ENCODE results near the gene CHST6. TPM values are rescaled to one million over a fixed set of nuclear protein-coding genes. Genes with fewer than 3 reads are reported as not detected.
"Not testable (repeated sequence)": the region's sequence is repeated elsewhere in the genome, so short reads cannot be mapped to it uniquely, and the experiment has no call there.

CHST6 gene
- total and polyA plus RNA-seq, 3 donors from 2014 or later, result 1.1 to 9.4 (median 6.1) TPM

DNA sequence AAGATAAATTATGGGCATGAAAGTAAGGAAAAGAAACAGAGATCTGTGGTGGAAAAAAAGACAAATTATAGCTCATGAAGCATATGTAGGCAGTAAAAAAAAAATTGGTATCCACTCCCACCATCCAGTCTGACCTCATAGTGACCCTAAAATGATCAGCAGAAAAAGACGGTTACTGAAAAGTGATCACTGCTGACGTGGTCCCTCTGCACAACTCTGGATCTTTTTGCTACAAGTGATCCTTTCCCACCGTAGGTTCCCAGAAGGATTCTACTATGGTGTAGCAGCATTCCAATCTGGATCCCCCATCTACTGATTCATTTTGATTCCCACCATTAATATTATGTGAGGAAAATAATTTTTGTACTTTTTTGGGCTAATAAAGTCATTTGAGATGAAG is 10.9 kb upstream of the CHST6 start:
- intact Hi-C loops (cut with DNase I; ENCODE audit: low total_unique reads), result no loop called here
- H3K4me1 ChIP-seq, result no peaks in the 10 kb centered on the region
- H3K9me3 ChIP-seq, result no peaks in the 10 kb centered on the region
- no peak for DNase-seq
- H3K27ac ChIP-seq, result no peak overlapping the region
- no peaks in the 10 kb centered on the region for H3K36me3 ChIP-seq (ENCODE audit: low read depth, missing control alignments)
- H3K4me3 ChIP-seq, result no peak overlapping the region
- 83 to 90% methylated on average over 3 of the region's 3 CpGs for WGBS, 2 donors
- TF ChIP-seq CTCF (IDR thresholded peaks at IDR 0.05) (no peak), POLR2A (IDR thresholded peaks at IDR 0.05) (no peak)
- H3K27me3 ChIP-seq, result no peaks in the 10 kb centered on the region

DNA sequence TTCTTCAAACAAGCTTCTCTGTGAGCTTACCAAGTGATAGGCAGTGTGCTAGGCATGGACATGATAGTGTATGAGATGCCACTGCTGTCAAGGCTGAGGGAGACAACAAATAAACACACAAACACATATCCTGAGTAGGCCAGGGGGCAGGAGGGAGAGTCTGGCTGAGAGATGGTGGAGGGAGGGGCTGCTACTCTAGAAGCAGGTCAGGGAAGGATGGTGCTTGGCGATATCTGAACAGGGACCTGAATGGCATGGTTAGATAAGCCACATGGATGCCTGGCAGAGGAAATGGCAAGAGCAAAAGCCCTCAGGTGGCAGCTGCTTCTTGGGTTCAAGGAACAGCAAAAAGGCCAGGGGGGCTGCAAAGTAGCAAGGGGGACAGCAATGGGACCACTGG is 8.6 kb upstream of the CHST6 start:
- intact Hi-C loops (cut with DNase I; ENCODE audit: low total_unique reads), result no loop called here
- H3K27ac ChIP-seq, result no peak overlapping the region
- TF ChIP-seq POLR2A (IDR thresholded peaks at IDR 0.05) (no peak), CTCF (IDR thresholded peaks at IDR 0.05) (no peak)
- no peak overlapping the region for H3K4me3 ChIP-seq
- no peaks in the 10 kb centered on the region for H3K9me3 ChIP-seq
- no peaks in the 10 kb centered on the region for H3K4me1 ChIP-seq
- no peaks in the 10 kb centered on the region for H3K36me3 ChIP-seq (ENCODE audit: low read depth, missing control alignments)
- H3K27me3 ChIP-seq, result no peaks in the 10 kb centered on the region
- WGBS, 2 donors, result 90 to 91% methylated on average over 1 of the region's 1 CpG
- no peak for DNase-seq

DNA sequence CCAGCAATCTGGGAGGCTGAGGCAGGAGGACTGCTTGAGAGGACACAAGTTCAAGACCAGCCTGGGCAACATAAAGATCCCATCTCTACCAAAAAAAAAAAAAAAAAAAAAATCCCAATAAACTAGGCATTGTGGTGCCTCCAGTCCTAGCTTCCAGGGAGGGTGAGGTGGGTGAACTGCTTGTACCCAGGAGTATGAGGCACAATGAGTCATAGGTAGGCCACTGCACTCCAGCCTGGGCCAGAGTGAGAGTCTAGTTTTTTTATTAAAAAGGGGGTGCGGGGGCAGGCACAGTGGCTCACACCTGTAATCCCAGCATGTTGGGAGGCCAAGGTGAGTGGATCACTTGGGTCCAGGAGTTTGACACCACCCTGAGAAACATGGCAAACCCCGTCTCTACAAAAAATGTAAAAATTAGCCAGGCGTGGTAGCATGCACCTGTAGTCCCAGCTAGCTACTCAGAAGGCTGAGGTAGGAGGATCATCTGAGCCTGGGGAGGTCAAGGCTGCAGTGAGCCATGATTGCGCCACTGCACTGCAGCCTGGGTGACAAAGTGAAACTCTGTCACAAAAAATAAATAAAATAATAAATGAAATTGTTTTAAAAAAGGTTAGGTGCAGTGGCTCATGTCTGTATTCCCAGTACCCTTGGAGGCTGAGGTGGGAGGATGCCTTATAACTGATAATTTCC is 7.8 kb upstream of the CHST6 start:
- WGBS, 2 donors, result 93 to 96% methylated on average over 4 of the region's 4 CpGs

DNA sequence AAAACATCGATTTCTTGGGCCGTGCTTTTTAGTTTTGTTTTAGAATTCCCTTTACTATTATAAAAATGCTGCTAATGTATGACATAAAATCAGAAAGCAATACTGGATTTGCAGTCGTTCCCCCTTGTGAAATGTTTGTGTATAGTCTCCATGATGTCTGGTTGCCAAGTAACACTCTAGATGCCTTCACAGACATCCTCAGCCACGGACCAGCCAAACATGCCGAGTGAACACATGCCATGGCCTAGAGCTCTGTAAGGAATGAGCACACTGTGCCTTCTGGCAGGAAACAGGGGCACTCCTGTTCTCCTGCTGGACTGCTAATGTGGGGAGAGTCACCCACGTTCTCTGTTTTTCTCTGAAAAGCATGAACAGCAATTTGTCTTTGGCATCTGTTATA is 6.6 kb upstream of the CHST6 start:
- WGBS, 2 donors, result 56 to 63% methylated on average over 6 of the region's 6 CpGs
- H3K4me3 ChIP-seq; H3K36me3 ChIP-seq (ENCODE audit: low read depth, missing control alignments); H3K9me3 ChIP-seq; H3K27ac ChIP-seq; intact Hi-C loops (cut with DNase I; ENCODE audit: low total_unique reads); H3K27me3 ChIP-seq; H3K4me1 ChIP-seq; DNase-seq: not testable (repeated sequence)

More for the DNA sequence above, 7.8 kb upstream of the CHST6 start:
- TF ChIP-seq CTCF (IDR thresholded peaks at IDR 0.05) (no peak), POLR2A (IDR thresholded peaks at IDR 0.05) (no peak)
- no peak overlapping the region for H3K27ac ChIP-seq
- no peaks in the 10 kb centered on the region for H3K4me1 ChIP-seq
- H3K36me3 ChIP-seq (ENCODE audit: low read depth, missing control alignments), result no peaks in the 10 kb centered on the region
- no peak overlapping the region for H3K4me3 ChIP-seq
- no peak for DNase-seq
- no peaks in the 10 kb centered on the region for H3K27me3 ChIP-seq
- intact Hi-C loops (cut with DNase I; ENCODE audit: low total_unique reads), result no loop called here
- H3K9me3 ChIP-seq, result no peaks in the 10 kb centered on the region

GRCh38 chr16:75501359-75501758 is 6.1 kb upstream of the CHST6 start:
- no peaks in the 10 kb centered on the region for H3K27me3 ChIP-seq
- H3K27ac ChIP-seq, result no peak overlapping the region
- intact Hi-C loops (cut with DNase I; ENCODE audit: low total_unique reads), result no loop called here
- no peak for TF ChIP-seq CTCF (IDR thresholded peaks at IDR 0.05)
- no peaks in the 10 kb centered on the region for H3K9me3 ChIP-seq
- no peaks in the 10 kb centered on the region for H3K36me3 ChIP-seq (ENCODE audit: low read depth, missing control alignments)
- no peak overlapping the region for H3K4me3 ChIP-seq
- H3K4me1 ChIP-seq, result no peaks in the 10 kb centered on the region
- no peak for DNase-seq
- WGBS, 2 donors, result 50 to 77% methylated on average over 5 of the region's 5 CpGs

DNA sequence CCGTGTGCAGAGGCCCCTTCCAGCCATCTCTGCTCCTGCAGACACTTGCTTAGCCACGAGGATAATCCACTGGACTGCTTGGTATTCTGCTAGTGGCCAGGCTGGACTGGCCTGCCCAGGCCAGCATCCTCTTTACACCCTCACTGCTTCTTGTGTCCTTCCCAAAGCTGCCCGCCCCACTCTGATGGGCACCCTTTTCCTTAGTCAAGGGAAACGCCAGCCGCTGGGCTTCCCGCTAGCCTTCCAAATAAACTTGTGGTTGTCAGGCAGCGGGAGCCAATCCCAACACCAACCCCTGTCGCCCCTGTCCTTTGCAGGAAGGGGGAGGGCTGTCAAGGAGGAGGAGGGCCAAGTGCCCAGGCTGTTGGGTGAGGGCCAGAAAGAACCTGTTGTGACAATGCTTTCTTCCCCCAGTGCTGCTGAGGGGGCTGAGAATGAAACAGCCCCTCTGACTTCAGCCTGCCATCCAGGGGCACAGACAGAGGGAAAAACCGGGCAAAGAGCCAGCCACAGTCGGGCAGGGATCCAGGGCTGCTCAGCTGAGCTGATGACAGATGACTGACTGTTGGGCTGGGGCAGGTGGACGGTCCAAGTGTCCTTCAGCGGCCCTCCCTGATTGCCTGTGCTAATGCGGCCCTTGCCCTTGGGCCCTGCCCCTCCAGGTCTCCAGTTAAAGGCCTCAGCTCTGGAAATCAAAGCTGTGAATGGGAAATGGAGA is 3.5 kb upstream of the CHST6 start:
- H3K27me3 ChIP-seq; intact Hi-C loops (cut with DNase I; ENCODE audit: low total_unique reads); H3K36me3 ChIP-seq (ENCODE audit: low read depth, missing control alignments); H3K4me1 ChIP-seq; H3K9me3 ChIP-seq; H3K27ac ChIP-seq; H3K4me3 ChIP-seq: not testable (repeated sequence)
- WGBS, 2 donors, result 33 to 35% methylated on average over 2 to 12 of the region's 13 CpGs
- DNase-seq, result peak; percentile 80
